Activated CD4-positive, alpha-beta T cell treated with anti-CD3 and anti-CD28 coated beads for 36 hours (primary cell): Measurements from ENCODE around the gene AP4E1. TPM values are rescaled to one million over a fixed set of nuclear protein-coding genes. Genes with fewer than 3 reads are reported as not detected.

Source experiments
- ATAC-seq: fragments of 200-7000 bp; cut with Tn5 transposase; one replicate; pipeline ENCODE4 v1.10.0; 2021; ENCODE audit warnings: mild to moderate bottlenecking, moderate library complexity
- CTCF ChIA-PET: fragments of 350-600 bp; sonication (Branson Sonifier 250); formaldehyde crosslinking; loops from one replicate; lab custom pipeline; 2021; ENCODE audit warnings: antibody characterized with exemption; lab: Charles Lee
- POLR2A ChIA-PET: fragments of 350-600 bp; sonication (Branson Sonifier 250); formaldehyde crosslinking; loops from one replicate; lab custom pipeline; 2021; ENCODE audit warnings: antibody characterized with exemption, inconsistent platforms; lab: Charles Lee
- DNase-seq: peaks from one replicate; pipeline ENCODE4 v3.0.0-alpha.2; 2020
- H3K27ac Mint-ChIP-seq: one replicate; pipeline ENCODE4 v1.8.0; 2021; ENCODE audit warnings: mixed read lengths
- H3K27me3 Mint-ChIP-seq: one replicate; pipeline ENCODE4 v1.8.0; 2021; ENCODE audit warnings: mixed read lengths
- H3K36me3 Mint-ChIP-seq: one replicate; pipeline ENCODE4 v1.8.0; 2021; ENCODE audit warnings: low read depth, mixed read lengths
- H3K4me1 Mint-ChIP-seq: one replicate; pipeline ENCODE4 v1.8.0; 2021; ENCODE audit warnings: mixed read lengths
- H3K4me3 Mint-ChIP-seq: one replicate; pipeline ENCODE4 v1.8.0; 2021; ENCODE audit warnings: mild to moderate bottlenecking, moderate library complexity, mixed read lengths
- H3K9me3 Mint-ChIP-seq: one replicate; pipeline ENCODE4 v1.8.0; 2021; ENCODE audit warnings: low read depth, mixed read lengths
- intact Hi-C, 2 experiments: fragments of 100-400 bp; cut with DNase I in 1 of 2; cut with micrococcal nuclease in 1 of 2; formaldehyde crosslinking; loops; one replicate each; pipeline versions ENCODE4 v1.14.2 to v1.15.1; 2022 to 2024; cut with DNase I, micrococcal nuclease
- total RNA-seq, 2 experiments: library from RNA; stranded (reverse); gene quantifications; one replicate each; pipeline ENCODE4 v1.2.3, GENCODE V29; 2021

The AP4E1 gene
- total RNA-seq, 2 experiments from 2014 or later = 9.0 to 13.1 TPM

DNA sequence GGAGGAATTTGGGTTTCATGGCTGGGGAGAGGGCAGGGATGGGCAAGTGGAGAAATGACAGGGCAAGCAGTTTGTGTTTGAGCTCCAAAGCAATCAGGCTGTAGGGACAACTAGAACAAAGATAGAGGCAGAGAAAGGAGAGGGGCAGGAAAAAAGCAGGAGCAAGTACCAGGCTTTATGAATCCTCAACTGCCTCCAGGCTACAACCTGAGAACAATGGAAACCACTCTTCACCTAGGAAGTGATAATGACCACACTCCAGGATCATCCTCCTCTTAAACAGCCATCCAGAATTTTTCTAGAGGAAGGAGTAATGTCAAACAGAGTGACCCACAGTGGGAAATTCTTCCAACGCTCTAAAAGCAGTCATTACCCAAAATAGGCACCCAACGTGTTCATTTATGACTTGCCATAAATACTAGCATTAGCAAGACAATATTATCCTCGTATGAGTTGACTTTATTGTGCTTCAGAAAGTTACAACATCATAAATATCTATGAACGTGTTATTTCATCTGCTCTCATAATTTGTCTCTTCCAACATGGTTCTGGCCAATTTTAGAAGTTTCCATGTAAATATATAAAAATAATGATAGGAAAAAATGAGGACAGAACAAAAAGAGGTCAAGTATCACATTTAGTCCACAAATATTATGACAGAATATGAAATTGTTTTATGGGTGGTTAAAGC is 135.7 kb downstream of the AP4E1 start:
- ChIA-PET POLR2A (interaction anchor here (0.6 kb wide), 1 partner anchor 648 kb away, joined by 6 read pairs; no protein-coding TSS in a partner anchor), CTCF (interaction anchor here (0.6 kb wide), 1 partner anchor 339 kb away, joined by 3 read pairs; no protein-coding TSS in a partner anchor)
- intact Hi-C loops = no loop called here
- Mint-ChIP-seq H3K9me3 (no peaks in the 10 kb centered on the region), H3K27ac (no peak overlapping the region), H3K36me3 (no peaks in the 10 kb centered on the region), H3K4me3 (no peak overlapping the region), H3K4me1 (no peaks in the 10 kb centered on the region), H3K27me3 (no peaks in the 10 kb centered on the region)
- ATAC-seq (no peak), DNase-seq (no peak)

DNA sequence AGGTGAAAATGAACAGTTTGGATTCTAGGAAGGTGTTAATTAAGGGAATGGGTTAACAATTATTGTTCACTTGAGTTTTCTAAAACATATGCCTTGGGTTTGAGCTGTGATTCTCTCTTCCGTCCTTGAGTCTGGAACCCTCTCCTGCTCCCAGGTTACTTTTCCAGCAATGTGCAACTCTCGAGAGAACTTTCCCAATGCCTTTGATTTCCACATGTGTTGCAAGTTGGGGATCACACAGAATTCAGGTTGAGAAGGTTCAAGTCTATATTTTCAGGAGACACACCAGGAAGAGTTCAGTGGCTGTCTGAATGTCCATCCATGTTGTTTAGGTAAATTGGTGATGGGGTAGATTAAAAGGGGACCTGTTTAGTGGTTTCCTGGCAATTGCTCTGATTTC is 137.5 kb downstream of the AP4E1 start:
- ChIA-PET POLR2A (no interaction called here), CTCF (no interaction called here)
- Mint-ChIP-seq H3K27ac (no peak overlapping the region), H3K4me3 (no peak overlapping the region), H3K4me1 (no peaks in the 10 kb centered on the region), H3K36me3 (no peaks in the 10 kb centered on the region), H3K9me3 (no peaks in the 10 kb centered on the region), H3K27me3 (no peaks in the 10 kb centered on the region)
- no peak for DNase-seq
- intact Hi-C loops = no loop called here
- ATAC-seq = no peak

GRCh38 chr15:51046799-51047449 is 138.4 kb downstream of the AP4E1 start:
- Mint-ChIP-seq H3K27ac (no peak overlapping the region), H3K4me1 (no peaks in the 10 kb centered on the region), H3K36me3 (no peaks in the 10 kb centered on the region), H3K27me3 (no peaks in the 10 kb centered on the region), H3K4me3 (no peak overlapping the region), H3K9me3 (no peaks in the 10 kb centered on the region)
- intact Hi-C loops = no loop called here
- CTCF ChIA-PET = no interaction called here
- POLR2A ChIA-PET = no interaction called here
- ATAC-seq (no peak), DNase-seq (no peak)

DNA sequence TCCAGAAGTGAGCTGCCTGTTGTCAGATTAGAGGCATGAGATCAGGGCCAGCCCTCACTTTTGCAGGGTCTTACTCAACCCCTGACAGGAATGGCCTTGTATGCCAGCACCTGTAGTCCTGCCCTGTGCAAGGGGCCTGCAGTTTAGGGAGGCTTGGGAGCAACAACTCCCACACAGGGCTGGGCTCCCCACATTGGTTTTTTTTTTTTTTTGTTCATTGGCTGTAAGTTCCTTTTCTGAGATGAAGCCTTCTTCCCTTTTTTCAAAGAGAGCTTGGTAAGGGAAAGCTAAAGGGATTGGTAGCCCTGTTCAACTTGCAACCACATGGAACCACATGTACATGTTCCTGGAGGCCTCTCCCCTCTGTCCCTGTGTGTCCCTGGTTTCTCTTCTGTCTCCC is 139.8 kb downstream of the AP4E1 start:
- H3K9me3 Mint-ChIP-seq = no peaks in the 10 kb centered on the region
- POLR2A ChIA-PET = no interaction called here
- ATAC-seq (no peak), DNase-seq (no peak)
- H3K27me3 Mint-ChIP-seq = peaks cover 3% of the 10 kb centered on the region
- intact Hi-C loops = no loop called here
- no peaks in the 10 kb centered on the region for H3K36me3 Mint-ChIP-seq
- CTCF ChIA-PET = no interaction called here
- no peak overlapping the region for H3K4me3 Mint-ChIP-seq
- no peaks in the 10 kb centered on the region for H3K4me1 Mint-ChIP-seq
- no peak overlapping the region for H3K27ac Mint-ChIP-seq

- intact Hi-C loops = no loop called here
- Mint-ChIP-seq H3K36me3 (no peaks in the 10 kb centered on the region), H3K27ac (no peak overlapping the region), H3K4me3 (no peak overlapping the region), H3K9me3 (no peaks in the 10 kb centered on the region), H3K4me1 (no peaks in the 10 kb centered on the region), H3K27me3 (peaks cover 6% of the 10 kb centered on the region)
- ATAC-seq (no peak), DNase-seq (no peak)
- POLR2A ChIA-PET = no interaction called here
- CTCF ChIA-PET = no interaction called here
These were observed 140.6 kb downstream of the AP4E1 start for GRCh38 chr15:51049081-51049480.

DNA sequence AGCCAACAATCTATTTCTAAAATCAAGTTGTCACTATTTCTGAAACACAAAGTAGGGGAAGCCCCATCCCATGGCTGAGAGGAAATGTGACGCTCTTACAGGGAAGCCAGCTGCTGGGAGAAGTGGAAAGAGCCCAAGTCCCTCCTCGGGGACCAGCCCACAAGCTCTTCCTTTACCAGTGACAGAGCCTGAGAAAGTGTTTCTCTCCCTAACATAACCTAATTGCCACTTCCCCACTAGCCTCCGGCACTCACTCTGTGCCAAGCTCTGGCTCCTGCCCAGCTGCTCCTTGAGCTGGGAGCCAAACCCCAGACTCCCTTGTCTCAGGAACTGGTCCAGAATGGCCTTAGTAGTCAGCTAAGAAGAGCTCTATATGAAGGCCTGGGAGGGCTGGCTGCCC is 143.3 kb downstream of the AP4E1 start:
- ChIA-PET CTCF (interaction anchor here (0.5 to 0.6 kb wide), 2 partner anchors 57 to 794 kb away, joined by 3 read pairs; no protein-coding TSS in a partner anchor), POLR2A (interaction anchor here (0.6 kb wide), 1 partner anchor 674 kb away, joined by 3 read pairs; no protein-coding TSS in a partner anchor)
- intact Hi-C loops = no loop called here
- no peak for DNase-seq
- ATAC-seq = no peak
- H3K36me3 Mint-ChIP-seq = no peaks in the 10 kb centered on the region
- H3K9me3 Mint-ChIP-seq = no peaks in the 10 kb centered on the region
- H3K4me1 Mint-ChIP-seq = no peaks in the 10 kb centered on the region
- peaks cover 6% of the 10 kb centered on the region for H3K27me3 Mint-ChIP-seq
- H3K4me3 Mint-ChIP-seq = no peak overlapping the region
- H3K27ac Mint-ChIP-seq = no peak overlapping the region

GRCh38 chr15:51053571-51053970 is 145.1 kb downstream of the AP4E1 start:
- CTCF ChIA-PET = interaction anchor here (0.6 to 0.8 kb wide), 3 partner anchors 12 to 447 kb away, joined by 3 read pairs; no protein-coding TSS in a partner anchor
- Mint-ChIP-seq H3K36me3 (no peaks in the 10 kb centered on the region), H3K27me3 (peaks cover 7% of the 10 kb centered on the region)

GRCh38 chr15:51054535-51054934 is 146.1 kb downstream of the AP4E1 start:
- ChIA-PET POLR2A (no interaction called here), CTCF (interaction anchor here (0.8 kb wide), 1 partner anchor 32 kb away, joined by 3 read pairs; no protein-coding TSS in a partner anchor)
- intact Hi-C loops = no loop called here
- DNase-seq (no peak), ATAC-seq (no peak)
- no peaks in the 10 kb centered on the region for H3K4me1 Mint-ChIP-seq
- H3K9me3 Mint-ChIP-seq = no peaks in the 10 kb centered on the region
- no peak overlapping the region for H3K4me3 Mint-ChIP-seq
- no peak overlapping the region for H3K27ac Mint-ChIP-seq
- no peaks in the 10 kb centered on the region for H3K36me3 Mint-ChIP-seq
- peaks cover 8% of the 10 kb centered on the region for H3K27me3 Mint-ChIP-seq

More at GRCh38 chr15:51053571-51053970, 145.1 kb downstream of the AP4E1 start:
- Mint-ChIP-seq H3K27ac (no peak overlapping the region), H3K9me3 (no peaks in the 10 kb centered on the region), H3K4me3 (no peak overlapping the region), H3K4me1 (no peaks in the 10 kb centered on the region)
- no peak for DNase-seq
- POLR2A ChIA-PET = no interaction called here
- intact Hi-C loops = no loop called here
- no peak for ATAC-seq

Other genes with a start within 250 kb of the AP4E1 start
- gene TRPM7, start 221.9 kb upstream of the AP4E1 start, total RNA-seq = 10 to 100 TPM; 40.7 to 41.4 TPM
- gene SPPL2A, start 143.0 kb upstream of the AP4E1 start, total RNA-seq = 10 to 100 TPM; 53.1 to 66.1 TPM
- gene TNFAIP8L3, start 186.2 kb downstream of the AP4E1 start, total RNA-seq = not detected